NCI-H82 treated with DMSO at 0.1 percent for 48 hours (cell line): ENCODE results near the gene INO80B.
"Not testable (repeated sequence)": the region's sequence is repeated elsewhere in the genome, so short reads cannot be mapped to it uniquely, and the experiment has no call there.

Experiments
- DNase-seq: peaks from one replicate; lab custom pipeline; 2025; ENCODE audit not compliant: unreplicated experiment; lab: John Stamatoyannopoulos, UW

INO80B gene

DNA sequence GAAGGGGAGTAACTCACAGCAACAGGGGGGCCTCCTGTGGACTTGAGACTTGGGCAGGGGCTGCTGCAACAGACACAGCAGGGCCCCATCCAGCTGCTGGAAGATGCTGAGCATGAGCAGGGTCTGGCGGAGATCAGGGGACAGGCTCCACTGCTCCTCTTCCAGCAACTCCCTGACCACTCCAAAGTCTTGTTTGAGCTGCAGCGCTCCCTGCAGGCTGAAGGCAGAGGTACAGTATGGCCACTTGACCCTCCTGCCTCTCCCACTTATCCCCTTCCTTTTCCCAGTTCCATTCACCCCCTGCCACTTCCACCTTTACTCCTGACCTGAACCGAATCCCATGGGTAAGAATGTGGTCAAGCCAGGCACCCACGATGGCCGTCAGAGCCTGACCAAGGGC lies 20.0 kb downstream of the INO80B start:
- no peak for DNase-seq

DNA sequence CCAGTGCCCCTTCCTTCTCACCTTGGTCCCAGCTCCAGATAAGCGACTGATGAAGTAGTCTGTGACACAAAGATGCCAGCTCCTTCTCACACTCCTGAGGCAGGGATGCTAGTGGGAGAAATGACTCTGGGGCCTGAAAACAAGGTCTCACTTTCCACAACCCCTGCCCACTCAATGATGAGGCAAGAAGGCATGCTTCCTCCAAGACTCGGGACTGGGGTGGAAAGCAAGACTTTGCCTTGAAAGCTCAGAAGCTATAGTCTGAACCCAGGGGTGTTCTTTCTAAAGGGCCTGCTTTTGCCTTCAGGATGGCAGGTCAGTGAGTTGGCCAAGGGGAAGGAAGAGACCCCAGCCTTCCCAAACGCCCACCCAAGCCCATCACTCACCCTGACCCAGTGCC lies 26.5 kb downstream of the INO80B start:
- no peak for DNase-seq

DNA sequence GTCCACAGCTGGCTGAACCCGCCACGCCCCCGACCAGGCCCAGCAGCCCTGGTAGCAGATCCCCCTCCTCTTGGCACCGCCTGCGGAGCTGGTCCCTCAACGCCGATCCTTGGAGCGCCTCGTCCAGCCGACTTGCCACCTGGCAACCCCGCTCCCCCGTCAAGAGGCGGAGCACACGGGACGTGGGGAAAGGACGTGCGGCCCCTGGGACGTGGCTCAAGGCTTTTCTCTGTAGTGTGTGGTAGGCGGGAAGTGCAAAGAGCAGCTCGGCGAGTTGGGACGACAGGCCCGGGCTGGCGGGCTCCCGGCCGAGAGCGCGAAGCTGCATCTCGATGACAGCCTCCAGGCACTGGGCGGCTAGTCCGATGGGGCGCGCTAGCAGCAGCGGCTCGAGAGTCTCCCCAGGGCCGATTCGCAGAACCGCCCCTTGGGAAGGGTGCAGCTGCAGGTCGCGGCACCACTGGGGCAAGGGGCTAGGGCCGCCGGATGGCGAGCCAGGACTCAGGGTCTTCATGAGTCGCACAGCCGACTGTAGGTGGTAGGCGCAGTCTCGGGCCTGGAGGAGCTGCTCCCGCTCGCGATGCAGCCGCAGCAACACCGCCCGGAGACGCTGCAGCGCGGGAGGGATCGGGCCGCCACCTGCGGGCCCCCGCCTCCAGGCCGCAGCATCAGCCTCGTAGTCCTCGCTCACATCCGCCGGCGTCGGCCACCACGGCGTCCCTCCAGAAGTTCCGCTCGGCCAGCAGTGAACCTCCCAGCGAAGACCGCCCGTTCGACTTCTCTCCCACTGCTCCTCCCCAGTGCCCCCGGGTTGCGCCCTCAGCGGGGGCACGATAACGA lies 27.3 kb downstream of the INO80B start:
- no peak for DNase-seq

DNA sequence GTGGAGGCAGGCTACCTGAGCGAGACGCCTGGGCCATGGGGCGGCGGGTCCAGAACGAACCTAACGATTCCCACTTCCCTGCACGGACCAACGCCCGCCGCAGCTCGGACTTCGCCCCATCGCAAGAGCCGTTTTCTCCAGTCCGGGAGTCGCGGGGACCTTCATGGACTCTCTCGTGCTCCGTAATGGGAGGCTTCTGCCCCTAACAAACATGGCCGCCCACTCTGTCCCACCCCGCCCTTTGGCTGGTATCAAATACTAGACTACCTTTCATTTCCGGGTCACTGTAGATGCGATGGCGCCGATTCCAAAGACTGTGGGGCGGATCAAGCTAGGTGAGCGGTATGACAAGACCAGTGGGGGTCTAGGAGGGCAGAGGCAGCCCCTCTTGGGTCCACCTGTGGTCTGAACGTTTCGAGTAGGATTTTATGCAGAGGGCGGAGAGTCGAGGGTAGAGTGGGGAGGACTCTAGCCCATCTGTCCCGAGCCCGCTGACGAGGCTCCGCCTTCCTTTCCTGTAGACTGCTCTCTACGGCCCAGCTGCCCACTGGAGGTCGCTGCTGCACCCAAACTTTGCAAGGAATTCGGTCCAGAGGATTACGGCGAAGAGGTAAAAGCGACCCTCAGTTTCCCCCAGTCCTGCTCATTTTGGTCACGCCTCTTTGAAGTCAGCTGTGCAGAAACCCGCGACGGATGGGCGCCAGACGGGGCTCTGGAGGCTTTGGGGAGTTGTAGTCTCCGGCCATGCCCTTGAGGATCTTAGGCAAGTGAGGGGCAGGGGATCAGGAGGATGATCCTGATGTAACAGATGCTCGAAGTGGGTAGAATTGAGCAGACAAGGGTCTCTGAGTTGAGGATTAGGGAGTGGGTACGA lies 28.2 kb downstream of the INO80B start, which contains the start of the genes CCDC142 and TTC31:
Gene CCDC142, minus strand, starts transcription at position 198 of the 874 bp plus-strand sequence. Its CDS starts 161 bp downstream, at position 37.
Gene TTC31, plus strand, starts transcription at position 281 of the 874 bp plus-strand sequence. Its CDS starts 15 bp downstream, at position 296.
- peak; percentile 97 for DNase-seq

DNA sequence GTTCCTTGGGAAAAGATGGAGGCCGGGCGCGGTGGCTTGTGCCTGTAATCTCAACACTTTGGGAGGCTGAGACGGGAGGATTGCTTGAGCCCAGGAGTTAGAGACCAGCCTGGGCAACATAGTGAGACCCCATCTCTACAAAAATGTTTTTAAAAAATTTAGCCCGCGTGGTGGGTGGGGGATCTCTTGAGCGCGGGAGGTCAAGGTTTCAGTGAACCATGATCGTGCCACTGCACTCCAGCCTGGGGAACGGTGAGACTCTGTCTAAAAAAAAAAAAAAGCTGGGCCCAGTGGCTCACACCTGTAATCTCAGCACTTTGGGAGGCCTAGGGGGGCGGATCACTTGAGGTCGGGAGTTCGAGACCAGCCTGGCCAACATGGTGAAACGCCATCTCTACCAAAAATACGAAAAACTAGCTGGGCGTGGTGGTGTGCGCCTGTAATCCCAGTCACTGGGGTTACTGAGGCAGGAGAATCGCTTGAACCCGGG lies 28.8 kb downstream of the INO80B start:
- not testable (repeated sequence) for DNase-seq

DNA sequence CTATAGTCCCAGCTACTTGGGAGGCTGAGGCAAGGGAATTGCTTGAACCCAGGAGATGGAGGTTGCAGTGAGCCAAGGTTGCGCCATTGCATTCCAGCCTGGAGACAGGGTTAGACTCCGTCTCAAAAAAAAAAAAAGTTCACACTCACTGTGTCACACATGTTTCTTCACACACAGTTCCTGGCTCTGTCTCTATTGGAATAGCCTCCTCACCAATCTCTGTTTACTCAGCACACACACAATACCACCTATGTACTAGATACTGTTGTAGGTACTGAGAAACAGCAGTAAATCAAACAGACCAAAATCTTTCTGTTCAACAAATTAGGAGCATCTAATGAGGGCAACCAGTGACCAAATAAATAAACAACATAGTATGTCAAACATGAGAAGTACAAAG lies 31.3 kb downstream of the INO80B start:
- DNase-seq, result no peak

DNA sequence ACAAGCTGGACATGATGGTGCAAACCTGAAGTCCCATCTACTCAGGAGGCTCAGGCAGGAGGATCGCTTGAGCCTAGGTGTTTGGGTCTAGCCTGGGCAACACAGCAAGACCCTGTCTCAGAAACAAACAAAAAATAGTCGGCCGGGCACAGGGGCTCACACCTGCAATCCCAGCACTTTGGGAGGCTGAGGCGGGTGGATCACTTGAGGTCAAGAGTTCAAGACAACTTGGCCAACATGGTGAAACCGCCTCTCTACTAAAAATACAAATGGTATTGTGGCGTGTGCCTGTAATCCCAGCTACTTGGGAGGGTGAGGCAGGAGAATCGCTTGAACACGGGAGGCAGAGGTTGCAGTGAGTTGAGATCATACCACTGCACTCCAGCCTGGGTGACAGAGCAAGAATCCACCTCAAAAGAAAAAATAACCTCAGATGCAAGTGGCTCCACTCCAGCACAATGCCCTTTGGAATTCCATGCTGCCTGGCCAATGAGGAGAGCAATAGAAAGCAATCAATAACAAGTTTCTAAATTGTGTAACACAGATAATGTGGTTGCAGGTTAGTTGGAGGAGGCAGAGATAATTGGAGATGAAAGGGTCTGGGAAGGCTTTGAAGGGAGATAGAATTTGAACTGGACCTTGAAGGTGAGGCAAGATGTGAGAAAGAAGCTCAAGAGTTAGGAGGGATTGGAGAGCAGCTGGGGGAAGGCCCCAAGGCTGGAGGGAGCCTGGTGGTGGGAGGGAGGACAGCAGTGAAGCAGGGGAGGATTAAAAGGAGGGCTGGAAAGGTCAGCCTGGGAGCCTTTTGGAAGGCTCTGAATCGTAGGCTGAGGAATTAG lies 34.0 kb downstream of the INO80B start:
- DNase-seq, result peak; percentile 82

DNA sequence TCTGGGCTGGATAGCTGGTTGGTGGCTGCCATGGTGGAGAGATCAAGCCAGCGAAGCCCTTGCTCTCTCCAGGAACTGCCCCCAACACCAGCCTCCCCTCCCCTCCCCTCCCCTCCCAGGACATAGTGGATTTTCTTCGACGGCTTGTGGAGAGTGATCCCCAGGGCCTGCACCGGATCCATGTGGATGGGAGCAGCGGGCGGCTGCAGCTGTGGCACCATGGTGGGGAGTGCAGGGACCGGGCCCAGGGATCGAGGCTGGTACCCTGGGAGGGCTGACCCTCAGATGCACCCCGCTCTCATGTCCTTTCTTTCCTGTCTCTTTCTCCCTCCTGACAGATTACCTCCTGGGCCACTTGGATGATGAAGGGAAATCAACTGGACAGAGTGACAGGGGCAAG lies 35.0 kb downstream of the INO80B start:
- DNase-seq, result no peak

DNA sequence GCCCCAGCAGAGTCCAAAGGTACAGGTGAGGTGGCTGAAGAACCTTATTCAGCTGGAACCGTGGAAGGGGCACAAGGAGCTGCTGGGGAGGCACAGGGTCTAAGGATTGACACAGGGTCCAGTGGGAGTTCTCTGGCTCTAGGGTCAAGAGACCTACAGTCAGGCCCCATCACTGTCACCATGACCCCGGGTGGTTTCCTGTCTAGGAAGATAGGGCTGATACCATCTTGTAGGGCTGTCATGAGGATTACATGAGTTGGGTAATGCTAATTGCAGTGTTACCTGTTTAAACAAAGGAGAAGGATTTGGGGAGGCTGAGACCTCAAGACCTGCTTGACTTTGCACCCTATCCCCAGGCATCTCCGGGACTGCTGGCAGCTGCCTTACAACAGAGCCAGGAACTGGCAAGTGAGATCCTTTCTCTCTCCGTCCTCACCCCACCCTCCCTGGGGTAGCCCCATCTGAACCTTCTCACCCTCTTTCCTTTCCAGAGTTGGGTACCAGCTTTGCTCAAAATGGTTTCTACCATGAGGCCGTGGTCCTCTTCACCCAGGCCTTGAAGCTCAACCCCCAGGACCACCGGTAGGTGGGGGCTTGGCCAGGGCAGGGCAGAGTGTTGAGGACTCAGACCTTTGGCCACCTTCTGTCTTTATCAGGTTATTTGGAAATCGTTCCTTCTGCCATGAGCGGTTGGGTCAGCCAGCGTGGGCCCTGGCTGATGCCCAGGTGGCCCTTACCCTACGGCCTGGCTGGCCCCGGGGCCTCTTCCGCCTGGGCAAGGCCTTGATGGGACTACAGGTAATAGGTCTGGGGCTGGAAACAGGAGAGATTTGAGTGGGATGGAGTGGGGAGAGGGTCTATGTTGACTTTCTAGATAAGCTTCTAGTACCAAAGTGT lies 37.0 kb downstream of the INO80B start:
- DNase-seq, result no peak

DNA sequence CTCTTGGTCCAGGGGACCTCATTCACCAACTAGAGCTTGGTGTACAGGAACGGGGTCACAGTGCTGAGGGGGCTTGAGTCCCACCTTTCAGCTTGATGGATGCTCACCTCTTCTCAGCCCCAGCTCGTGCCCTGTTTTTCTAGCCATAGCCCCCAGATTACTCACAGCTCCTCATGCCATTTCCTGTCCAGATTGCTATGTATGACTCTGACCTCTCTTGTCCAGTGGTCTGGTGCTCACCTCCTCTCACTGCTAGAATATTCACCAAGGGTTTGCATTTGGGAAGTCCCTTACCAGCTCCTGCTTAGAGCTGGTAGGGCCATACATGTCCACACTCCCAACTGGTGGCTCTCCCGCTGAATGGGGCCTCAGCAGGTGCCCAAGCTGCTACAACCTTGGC lies 38.7 kb downstream of the INO80B start:
- DNase-seq, result no peak

DNA sequence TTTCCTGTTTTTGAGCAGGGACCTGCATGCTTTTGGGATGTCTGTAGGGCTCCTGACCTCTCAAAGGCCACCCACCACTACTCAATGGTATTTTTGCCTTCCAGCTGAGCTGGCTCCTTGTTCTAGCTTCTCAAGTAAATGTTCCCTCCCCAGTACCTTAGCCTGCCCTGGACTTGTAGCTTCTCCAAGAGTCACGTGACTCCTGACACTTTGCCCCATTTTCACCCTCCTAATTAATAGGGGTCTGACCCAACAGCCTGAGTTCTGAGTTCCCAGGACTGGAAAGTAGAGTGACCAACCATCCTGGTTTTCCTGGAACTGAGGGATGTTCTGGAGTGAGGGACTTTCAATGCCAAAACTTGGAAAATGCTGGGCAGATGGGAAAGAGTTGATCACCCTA lies 40.6 kb downstream of the INO80B start:
- DNase-seq, result no peak

DNA sequence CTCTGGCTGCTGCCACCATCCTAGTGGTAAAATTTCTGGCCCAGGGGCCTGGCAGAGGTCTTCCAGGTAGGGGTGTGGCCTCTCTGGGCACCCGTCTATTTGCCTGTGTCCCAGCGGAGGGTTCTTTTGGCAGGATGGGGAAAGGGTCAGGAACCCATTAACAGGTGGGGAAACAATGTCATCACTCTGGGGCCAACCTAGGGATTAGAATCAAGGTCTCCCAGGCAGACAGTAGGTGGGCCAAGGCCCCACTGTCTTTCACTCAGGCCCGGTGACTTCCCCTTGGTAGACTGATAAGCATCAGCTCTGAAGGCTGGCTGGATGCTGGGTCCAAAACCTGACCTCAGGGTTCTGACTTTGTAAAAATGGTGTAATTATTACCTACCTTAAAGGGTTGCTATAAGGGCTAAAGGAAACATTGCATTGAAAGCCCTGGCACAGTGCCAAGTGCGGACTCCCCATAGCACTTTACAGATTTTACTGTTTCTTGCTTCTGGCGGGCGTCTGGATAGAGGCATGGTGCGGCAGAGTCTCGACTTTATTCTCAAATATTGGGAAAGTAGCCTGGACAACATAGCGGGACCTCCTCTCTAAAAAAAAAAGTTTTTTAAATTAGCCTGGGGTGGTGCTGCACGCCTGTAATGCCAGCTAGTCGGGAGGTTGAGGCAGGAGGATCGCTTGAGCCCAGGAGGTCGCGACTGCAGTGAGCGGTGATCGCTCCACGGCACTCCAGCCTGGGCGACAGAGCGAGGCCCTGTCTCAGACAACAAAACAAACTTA lies 42.3 kb downstream of the INO80B start:
- no peak for DNase-seq

DNA sequence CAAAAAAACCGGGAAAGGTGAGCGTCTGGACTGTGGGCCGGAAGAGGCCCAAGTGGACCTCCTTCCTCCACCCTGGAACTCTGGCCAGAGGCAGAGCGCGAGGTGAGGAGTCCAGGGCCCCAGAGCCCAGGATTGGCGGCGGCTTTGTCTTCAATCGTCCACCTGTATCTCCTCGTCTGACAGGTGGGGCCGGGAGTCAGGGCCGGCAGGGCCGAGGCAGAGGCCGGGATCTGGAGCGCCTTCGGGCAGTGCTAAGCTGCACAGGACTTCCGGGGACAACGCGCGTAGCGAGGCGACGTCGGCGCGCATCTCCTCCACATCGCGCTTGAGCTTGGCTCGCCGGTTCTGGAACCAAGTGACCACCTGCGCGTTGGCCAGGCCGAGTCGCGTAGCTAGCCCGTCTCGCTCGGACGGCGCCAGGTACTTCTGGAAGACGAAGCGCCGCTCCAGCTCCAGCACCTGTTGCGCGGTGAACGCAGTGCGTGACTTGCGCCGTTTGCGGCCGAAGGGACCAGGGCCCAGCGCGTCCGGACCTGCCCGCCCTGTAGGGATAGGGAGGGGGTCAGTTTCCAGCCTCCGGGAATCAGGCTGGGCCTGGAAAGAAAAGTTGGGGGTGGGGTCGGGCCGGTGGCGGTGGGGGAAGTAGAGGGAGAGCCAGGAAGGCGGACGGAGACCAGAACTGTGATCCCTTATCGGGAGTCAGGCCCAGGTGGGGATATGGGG lies 43.1 kb downstream of the INO80B start:
- DNase-seq, result no peak

DNA sequence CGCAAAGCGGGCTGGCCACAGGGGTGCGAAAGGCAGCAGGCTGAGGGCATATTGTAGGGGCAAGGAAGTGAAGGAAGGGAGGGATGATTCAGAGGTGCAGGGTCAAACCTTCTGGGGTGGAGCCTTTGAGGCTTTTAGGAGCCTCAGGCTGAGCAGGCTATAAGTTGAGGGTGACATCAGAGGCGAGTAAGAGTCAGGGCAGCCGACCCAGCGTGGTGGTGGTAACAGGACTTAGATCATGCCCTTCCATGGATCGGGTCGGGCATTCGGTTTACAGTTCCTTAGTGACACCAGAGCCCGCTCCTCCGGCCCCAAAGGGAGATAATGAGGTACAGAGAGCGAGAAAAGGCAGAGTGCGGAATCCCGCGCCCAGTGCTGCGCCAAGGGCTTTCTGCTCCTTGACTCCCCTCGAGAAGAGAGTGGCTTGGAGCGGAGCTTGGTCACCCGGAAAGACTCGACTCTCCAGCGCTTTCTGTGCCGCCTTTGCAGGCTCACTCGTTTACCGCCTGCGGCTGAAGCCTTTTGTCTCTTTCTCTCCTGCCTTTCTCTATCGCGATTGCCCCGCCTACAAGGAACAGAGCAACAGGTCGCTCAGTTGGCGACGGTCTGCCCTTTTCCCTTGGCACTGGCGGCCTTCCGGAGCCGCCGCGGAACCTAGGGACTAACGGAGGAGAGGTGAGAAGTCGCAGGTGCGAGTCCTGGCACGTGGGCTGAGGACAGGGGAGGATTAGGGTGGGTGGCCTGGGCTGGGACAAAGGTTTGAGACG lies 43.8 kb downstream of the INO80B start:
- DNase-seq, result no peak

DNA sequence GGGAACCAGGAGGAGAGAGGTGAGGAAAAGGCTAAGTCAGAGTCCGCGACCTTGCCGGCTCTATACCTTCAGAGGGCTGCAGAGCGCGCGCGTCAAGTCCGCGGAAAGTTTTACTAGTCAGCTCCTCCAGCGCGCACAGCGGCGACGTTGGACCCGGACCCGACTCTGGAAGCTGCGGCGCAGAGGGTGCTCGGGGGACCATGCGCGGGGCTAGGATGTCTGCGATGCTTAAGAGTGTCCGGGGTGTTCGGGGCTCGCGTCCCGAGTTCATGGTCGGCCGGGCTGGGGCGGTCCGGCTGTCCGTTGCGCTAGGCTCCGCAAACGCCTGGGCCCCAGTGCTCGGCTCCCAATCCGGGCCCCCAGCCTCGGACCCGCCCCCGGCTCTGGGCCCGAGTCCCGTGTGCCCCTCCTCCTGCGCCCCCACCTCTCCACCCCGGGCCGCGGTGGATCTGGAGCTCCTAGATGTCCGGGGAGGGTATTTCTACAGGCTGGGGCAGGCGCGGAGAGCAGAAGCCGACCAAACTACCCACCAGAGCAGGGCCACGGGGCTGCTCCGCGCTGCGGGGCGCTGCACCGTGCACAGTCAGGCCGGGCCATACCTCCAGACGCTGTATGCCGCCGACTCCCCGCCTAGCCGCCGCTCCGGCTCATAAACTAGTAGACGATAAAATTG lies 44.5 kb downstream of the INO80B start, which contains the start of gene LBX2:
Gene LBX2, minus strand, starts transcription at position 337 of the 673 bp plus-strand sequence. Its CDS starts 66 bp downstream, at position 271.
- DNase-seq, result no peak

DNA sequence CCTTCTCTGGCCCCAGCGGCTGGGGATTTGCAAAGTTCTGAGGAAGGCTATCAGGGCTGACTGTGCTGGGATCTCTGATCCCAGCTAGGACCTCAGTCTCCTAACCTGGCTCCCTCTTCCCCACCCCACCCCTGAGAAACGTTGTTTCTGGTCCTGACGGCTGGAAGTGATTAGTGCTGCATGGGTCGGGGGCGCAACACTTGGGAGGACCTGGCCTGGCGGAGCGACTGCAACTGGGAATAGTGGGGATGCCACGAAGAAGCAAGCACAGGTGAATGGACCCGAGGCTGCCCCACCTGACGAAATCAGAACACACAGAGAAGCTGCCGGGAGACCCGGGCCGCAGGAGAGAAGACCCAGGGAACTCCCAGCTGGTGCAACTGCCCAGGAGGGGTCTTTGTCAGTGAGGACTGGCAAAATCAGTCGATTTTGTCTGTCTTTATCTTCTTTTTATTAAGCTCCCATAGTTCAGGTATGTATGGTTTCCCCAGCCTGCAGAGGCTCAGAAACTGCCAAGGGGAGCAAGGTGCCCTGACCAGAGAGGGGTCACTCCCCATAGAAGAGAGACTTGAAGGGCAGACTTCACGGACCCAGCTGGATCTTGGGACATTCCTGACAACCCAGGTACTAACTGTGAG lies 45.2 kb downstream of the INO80B start:
- no peak for DNase-seq

DNA sequence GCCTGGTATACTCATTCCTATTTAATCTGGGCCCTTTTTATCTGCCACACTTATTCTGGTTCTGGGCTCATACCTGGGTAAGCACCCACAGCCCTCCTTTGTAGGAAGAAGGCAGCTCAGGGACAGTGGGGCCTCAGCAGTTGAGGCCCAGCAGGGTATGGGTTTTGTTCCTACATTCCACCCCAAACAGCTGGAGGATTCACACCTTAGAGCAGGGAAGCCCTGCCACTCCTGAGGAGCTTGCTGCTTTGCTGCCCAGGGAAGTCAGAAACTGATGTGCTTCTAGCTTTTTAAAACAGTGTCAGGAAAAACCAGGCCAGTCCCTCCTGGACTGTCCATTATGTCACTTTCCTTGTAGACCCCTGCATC lies 45.7 kb downstream of the INO80B start:
- no peak for DNase-seq
